GM19023 (cell line): ENCODE results near the gene AVPR1B.

Experiments
- ATAC-seq: cut with Tn5 transposase; IDR thresholded peaks from one replicate; pipeline ENCODE4 v1.9.1; 2021; ENCODE audit warnings: mild to moderate bottlenecking, moderate library complexity; ENCODE audit not compliant: unreplicated experiment

The AVPR1B gene, protein sequence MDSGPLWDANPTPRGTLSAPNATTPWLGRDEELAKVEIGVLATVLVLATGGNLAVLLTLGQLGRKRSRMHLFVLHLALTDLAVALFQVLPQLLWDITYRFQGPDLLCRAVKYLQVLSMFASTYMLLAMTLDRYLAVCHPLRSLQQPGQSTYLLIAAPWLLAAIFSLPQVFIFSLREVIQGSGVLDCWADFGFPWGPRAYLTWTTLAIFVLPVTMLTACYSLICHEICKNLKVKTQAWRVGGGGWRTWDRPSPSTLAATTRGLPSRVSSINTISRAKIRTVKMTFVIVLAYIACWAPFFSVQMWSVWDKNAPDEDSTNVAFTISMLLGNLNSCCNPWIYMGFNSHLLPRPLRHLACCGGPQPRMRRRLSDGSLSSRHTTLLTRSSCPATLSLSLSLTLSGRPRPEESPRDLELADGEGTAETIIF

DNA sequence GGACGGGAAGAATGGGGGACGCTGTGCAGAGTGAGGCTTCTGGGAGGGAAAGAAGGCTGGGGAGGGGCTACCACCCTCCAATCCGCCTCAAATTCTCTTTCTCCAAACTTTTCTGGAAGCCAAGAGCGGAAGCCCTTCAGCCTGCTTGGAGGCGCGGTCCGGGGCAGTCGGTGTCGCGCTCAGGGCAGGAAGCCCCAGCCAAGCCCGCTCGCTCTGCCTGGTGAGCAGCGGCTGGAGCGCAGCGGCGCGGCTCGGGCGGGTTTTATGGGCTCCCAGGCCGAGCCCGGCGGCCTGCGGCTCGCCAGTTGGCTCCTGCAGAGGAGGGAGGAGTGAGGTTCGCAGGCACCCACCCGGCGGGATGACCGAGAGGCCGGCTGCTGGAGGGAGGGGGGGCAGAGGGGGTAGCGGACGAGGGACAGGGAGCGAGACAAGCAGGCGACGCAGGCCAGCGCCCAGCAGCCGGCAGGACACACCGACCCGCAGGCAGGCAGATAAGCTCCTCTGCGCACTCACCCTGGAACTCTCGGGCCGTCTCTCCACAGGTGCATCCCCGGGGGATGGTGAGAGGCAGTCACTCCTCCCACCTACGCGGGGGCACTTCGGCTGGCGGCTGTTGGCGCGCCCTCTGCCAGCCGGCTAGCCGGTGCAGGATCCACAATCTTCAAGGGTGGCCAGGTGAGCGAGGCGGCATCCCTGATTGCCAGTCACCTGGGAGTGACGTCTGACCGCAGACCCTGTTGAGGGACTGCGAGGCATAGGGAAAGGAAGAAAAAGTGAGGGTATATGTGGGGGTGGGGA lies at the start of gene AVPR1B:
TSS of gene AVPR1B (minus strand) at position 238 of the 798 bp plus-strand sequence. CDS start 498 bp downstream, outside the sequence.
- ATAC-seq, result no peak

DNA sequence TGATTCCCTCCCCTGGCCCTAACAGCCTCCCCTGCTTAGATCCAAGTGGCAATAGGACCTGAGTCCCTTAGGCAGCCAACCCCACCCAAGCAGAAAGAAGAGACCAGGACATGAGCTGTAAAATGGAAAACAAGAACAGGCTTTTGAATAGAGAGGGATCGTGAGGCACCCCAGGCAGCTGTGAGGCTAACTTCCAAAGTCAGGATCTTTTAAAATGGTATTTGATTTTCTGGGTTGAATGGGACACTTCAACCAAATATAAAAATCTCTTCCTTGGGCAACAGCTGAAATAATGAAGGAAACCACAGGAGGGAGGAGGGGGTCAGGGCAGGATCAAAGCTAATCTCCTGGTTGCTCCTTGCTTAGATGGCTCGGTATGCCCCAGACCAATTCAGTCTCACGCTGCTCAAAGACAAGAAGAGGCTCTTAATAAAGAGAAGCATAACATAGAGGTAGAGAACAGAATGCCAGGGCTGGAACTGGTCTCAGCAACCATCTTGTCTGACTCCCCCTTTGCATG lies 28.6 kb upstream of the AVPR1B start:
- ATAC-seq, result no peak

DNA sequence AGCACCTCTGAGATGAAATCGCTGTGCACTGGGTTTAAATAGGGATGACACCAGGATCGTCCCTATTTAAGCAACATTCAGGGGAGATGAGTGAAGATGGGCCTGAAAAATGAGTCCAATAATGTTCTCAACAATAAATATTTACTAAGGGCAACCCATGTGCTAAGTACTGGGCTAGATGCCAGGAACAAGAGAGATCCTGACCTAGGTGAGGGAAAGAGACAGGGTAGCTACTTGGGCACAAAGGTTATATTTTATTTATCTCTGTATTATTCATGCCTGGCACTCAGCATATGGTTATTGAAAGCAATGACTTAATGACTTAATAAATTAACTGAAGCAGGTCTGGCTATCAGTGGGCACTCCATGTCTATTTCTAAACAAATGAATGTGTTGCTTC lies 27.4 kb upstream of the AVPR1B start:
- ATAC-seq, result no peak

DNA sequence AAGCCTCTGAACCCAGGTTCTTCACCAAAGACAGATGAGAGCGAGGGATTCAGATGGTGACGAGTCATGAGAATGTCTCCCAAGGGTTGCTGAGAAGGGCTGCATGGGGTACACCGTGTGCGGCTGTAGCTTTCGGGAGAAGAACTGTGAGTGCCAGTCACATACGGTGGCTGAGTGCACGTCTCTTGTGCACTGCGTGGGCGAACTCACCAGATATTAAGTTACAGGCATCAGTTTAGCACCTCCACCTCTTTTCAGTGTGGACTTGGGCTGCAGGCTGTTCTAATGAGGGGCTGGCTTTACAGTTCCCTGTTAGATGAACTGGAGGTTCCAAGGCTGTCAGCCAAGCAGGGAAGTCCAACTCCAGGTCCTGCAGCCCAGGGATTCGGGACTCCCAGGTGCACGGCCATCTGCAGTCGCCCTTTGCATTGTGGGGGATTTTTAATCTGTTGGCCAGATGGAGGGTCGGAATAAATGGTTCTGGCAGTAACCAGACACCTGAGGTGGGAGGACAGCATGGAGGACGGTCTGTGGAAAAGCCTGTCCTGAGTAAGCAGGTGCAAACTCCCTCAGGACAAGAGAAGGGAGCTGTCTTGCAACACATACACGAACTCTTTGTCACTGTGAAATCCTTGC lies 26.5 kb upstream of the AVPR1B start:
- ATAC-seq, result no peak

DNA sequence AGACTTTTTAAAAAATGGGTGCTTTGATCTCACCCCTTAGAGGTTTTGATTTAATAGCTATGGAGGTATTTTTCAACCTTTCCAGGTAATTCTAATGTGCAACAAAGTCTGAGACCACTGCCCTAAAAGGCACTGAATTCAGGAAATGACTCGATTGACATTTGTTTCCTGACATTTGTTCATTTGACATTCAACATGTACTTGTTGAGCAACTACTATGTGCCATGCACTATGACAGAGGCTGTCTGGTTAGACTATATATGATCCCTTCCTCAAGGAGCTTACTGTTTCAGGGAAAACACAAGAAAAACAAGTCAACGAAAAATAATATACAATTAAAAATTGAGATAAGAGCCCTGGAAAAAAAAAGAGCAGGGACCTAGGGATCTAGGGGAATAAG lies 25.6 kb upstream of the AVPR1B start:
- no peak for ATAC-seq

DNA sequence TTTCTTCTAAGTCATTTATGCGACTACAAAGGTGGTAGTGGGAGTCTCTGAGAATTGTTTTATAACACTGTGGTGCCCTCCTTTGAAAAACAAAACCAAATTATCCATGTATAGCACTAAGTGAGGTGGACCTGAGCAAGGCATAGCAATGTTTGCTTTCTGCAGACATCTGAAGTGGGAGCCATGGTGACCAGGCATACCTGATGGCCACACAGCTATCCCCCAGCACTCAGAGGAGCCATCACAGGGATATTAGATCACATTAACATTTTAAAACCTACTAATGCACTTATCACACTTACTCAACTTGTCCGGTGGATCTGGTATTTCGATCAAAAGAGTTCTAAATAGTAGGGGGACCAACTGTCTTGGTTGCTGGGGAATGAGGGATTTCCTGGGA lies 24.8 kb upstream of the AVPR1B start:
- no peak for ATAC-seq

DNA sequence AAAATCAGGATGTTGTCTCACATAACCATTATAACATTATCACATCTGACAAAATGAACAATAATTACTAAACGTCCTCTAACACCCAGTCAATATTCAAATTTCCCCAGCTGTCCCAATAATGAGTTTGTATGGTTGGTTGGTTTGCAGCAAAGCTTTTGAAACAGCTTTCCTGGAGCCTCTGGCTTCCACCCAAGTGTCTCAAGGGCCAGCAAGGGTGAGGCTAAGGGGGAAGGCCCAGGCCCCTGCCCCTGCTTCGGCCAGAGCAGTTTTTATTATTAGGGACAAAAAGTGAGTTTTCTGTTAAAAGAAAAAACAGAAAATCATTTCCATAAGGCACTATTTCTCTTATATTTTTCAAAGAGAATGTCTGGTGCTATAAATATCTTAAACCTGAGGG lies 19.1 kb upstream of the AVPR1B start:
- no peak for ATAC-seq

DNA sequence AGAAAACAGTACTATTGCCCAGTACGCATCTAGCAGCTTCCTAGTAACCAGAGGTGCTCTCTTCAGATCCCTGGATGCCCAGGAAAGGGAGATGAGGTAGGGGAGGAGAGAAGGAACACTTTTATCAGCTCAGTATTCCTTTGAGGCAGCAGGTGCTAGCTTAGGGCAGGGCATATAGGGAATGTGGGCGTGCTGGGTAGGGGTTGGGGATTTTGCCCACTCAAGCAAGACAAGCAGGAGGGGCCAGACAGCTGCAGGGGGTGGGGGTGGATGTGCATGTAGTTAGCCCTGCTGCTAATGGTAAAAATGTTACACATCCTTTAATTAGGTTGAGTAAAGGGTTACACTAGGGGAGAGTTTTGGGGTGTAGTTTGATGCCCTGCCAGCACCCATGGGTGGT lies 18.1 kb upstream of the AVPR1B start:
- ATAC-seq, result no peak

DNA sequence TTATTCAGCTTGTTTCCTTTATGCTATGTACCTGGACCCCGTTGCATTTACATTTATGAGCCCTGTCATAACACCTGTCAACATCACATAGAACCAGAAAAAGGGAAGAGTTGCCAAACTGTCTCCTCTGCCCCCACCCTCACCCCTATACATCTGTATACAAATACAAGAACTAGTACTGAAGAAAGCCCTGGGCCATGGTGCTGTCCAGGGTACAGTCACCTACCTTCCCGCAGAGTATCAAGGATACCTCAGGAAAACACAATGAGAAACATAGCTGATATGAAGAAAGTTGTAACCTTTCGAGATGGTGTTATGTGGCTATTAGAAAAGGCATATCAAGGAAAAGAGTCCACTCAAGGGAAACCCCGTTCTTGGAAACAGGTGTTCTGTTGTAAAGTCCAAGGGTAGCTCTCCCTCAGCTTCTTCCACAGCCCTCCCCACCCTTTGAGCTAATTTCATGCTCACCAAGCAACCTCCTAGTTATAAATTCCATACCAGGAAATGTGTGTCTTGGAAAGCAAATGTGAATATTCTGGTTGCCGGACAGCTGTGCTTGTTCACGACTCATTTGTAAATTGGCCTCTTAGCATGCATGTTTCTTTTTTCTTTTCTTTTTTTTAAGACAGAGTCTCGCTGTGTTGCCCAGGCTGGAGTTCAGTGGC lies 16.7 kb upstream of the AVPR1B start:
- ATAC-seq, result no peak

DNA sequence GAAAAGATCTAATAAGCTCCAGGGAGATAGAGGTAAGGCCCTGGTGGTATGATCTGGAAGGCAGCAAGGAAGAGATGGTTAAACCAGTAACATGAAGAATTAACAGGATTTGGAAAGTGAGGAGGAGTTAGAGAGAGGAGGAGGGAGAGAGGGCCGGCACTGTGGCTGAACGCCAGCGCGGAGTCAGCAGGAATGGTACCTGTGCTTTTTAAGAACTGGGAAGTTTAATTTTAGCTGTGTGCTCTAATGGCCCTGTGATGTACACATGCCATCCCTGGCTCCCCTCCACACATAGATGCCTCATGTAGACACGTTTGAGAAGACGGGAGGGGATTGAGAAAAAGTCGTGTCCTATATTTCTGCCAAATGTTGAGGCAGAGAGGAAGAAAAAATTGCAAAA lies 13.8 kb upstream of the AVPR1B start:
- ATAC-seq, result no peak

DNA sequence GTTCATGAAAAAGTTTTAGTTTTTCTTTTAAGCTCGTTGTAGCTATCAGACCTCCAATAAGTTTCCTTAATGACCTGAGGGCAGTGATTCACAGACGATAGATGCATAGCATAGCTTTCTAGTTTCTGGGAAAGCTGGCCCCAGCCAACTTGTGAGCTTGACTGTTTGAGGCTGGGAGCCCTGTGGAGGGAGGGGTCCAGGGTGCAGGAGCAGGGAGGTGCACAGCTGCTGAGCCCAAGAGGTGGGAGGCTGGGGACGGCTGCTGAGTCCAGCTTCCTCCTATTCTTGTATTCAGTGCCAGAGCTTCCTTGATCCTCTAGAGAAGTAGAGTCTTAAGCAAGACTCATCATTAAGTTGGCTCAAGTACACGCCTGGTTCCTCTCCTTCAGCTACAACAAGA lies 11.0 kb upstream of the AVPR1B start:
- no peak for ATAC-seq

DNA sequence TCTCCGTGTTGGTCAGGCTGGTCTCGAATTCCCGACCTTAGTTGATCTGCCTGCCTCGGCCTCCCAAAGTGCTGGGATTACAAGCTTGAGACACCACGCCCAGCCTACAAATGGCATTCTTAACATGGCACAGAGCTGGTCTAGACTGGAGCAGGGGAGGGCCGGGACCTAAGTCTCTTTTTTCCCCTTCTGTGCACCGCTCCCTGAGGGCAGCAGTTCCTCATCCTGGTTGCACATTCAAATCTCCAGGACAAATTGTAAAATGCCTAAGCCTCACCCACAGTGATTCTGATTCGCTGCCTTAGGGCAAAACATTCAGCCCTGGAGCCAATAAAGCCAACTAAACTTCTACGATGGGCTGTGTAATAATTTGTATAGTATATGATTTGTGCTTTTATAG lies 10.1 kb upstream of the AVPR1B start:
- no peak for ATAC-seq

DNA sequence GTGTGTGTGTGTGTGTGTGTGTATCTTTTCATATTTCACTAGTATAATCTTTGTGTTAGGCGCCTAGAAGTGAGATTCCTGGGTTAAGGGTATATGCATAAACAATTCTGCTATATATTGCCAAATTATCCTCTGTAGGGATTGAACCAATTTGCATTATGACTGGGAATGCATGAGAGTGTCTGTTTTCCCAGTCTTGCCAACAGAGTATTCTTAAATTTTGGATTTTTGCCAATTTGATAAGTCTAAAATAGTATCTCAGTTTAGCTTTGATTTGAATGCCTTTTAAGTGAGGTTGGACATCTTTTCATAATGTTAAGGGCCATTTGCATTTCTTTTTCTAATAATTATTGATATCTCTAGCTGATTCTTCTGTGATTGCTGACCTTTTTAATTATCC lies 8.2 kb upstream of the AVPR1B start:
- no peak for ATAC-seq

DNA sequence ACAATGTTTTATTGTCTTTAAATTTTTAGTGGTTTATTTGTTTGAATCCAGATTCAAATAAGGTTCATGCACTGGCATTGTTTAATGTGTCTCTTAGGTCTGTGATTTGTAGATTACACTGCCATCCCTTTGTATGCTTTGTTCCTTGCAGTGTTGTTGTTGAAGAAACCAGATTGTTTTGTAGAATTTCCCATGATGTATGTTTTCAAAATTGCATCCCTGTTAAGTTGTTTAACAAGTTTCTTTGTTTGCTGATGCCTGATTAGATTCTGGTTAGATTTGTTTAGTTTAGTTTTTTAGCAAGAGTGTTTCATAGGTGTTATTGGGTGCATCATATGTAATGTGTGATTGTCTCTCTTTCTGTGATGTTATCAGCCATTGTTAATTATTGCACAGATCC lies 5.5 kb upstream of the AVPR1B start:
- no peak for ATAC-seq

DNA sequence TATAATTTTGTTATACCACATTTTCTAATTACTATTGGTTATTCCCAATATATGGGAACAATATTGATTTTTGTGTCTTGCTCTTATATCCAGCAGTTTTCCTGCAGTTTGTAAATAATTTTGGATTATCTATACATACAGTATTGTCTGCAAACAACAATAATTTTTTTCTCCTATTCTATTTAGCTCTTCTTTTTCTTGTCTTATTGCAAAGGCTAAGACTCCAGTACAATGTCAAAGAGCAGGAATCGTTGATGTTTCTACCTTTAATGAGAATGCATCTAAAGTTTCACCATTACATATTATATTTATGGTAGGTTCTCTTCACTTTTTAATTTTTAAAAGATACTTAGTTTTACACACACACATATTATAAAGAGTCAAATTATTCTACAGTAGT lies 4.1 kb upstream of the AVPR1B start:
- ATAC-seq, result no peak

DNA sequence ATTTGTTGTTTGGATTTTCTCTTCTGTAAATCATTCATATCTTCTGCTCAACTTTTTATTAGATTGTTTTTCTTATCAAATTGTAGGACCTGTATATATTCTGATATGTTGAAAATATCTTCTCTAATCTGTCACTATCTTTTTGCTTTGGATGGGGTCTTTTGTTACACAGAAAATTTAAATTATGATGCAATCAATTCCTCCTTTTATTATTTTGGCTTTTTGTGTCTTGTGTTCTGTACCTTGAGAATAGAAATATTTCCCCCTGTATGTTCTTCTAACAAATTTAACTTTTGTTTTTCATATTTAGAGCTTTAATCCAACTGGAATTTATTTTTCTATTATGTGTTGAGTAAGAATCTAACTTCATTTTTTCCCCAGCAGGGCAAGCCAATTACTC lies 3.2 kb upstream of the AVPR1B start:
- no peak for ATAC-seq

DNA sequence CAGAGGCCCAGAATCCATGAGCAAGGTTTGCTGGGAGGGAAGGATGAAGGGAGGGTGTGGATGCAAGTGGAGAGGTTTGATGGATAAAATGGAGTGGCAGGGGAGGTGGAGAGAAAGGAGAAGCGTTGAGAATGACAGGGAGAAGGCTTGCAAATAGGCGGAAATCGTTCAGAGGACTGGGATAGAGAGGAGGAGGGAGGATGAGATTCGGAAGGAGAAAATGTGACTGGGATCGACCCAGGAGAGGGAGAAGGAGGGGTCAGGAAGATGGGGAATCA lies 376 bp downstream of the AVPR1B start:
- no peak for ATAC-seq

DNA sequence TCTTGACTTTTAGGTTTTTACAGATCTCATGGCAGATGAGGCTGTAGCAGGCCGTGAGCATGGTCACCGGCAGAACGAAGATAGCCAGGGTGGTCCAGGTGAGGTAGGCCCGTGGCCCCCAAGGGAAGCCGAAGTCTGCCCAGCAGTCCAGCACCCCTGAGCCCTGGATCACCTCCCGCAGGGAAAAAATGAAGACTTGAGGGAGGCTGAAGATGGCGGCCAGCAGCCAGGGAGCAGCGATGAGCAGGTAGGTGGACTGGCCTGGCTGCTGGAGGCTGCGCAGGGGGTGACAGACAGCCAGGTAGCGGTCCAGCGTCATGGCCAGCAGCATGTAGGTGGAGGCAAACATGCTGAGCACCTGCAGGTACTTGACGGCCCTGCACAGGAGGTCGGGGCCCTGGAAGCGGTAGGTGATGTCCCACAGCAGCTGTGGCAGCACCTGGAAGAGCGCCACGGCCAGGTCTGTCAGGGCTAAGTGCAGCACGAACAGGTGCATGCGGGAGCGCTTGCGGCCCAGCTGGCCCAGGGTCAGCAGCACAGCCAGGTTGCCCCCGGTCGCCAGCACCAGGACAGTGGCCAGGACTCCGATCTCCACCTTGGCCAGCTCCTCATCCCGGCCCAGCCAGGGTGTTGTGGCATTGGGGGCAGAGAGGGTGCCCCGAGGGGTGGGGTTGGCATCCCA lies 856 bp downstream of the AVPR1B start:
- ATAC-seq, result no peak

DNA sequence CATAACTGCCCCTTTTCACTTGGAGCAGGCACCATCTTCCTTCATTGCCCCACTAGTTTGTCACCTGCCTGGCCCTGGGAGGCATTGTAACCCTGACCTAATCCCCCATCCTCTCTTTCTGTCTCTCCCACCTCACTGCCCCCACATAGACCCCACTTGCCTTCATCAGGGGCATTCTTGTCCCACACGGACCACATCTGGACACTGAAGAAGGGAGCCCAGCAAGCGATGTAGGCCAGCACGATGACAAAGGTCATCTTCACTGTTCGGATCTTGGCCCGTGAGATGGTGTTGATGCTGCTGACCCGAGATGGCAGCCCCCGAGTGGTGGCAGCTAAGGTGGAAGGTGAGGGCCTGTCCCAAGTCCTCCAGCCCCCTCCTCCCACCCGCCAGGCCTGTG lies 1.4 kb downstream of the AVPR1B start:
- ATAC-seq, result no peak

DNA sequence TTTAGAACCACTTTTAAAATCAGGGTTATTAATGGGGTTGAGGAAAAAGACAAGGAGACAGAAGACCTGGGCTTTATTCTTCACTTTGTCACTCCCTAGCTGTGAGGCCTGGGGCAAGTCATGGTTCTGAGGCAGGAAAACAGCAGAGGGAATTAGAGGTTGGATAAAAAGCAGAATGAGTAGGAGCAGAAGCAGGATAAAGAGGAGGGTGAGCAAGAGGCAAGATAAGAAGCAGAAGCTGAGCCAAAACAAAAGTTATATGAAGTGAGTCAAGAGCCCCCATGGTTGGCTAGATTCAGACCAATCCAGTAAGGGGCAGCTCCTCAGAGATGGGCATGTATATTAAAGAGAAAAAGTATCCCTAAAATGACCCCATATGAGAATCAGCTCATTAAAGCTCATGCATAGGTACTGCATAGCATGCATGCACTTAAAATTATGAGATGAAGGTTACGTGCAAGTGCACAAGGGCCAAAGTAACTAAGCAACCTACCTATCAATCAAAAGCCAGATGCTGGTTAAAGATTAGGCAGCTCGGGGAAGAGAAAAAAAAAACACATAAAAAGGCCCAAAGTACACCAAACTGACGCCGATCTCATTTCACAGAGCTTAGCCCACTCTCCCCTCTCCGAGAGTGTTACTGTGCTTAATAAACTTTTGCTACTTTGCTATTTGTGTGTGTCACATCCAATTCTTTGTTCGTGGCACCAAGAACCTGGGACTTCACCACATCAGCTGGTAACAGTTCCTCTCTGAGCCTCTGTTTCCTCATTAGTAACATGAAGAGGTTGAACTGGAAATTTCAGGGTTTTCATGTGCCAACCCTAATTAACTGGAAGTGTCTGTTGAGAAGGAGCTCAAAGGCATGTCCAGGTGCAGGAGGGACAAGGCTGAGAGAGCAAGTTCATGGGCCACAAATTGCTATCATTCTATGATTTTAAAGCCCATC lies 2.2 kb downstream of the AVPR1B start:
- ATAC-seq, result no peak
